Liver (tissue), 9 donors: ENCODE measurements around the gene WDR75. TPM values are rescaled to one million over a fixed set of nuclear protein-coding genes. Genes with fewer than 3 reads are reported as not detected.
A peak's percentile ranks its signal among the peaks of the same experiment; 100 is the strongest.

Experiments used
- DNase-seq: peaks from one replicate; pipeline ENCODE4 v3.0.0-alpha.2; 2017; ENCODE audit warnings: low spot score
- H3K27ac ChIP-seq, 2 donors: one replicate each; pipeline ENCODE4 v1.7.0; 2013; ENCODE audit warnings: inconsistent platforms in 2 of 2, low read length in 2 of 2, control low read depth in 1 of 2, low read depth in 1 of 2, mild to moderate bottlenecking in 1 of 2
- H3K27me3 ChIP-seq, 4 donors: one replicate each; pipeline versions ENCODE4 v1.6.1 to v1.7.0; 2013; ENCODE audit warnings: low read length in 3 of 4, inconsistent platforms in 1 of 4, mild to moderate bottlenecking in 1 of 4, moderate library complexity in 1 of 4; ENCODE audit not compliant: control insufficient read depth in 4 of 4, insufficient read depth in 4 of 4
- H3K36me3 ChIP-seq, 4 donors: one replicate each; pipeline versions ENCODE4 v1.6.1 to v1.7.0; 2013; ENCODE audit warnings: low read length in 3 of 4, mild to moderate bottlenecking in 3 of 4, low read depth in 1 of 4, moderate library complexity in 1 of 4; ENCODE audit not compliant: control insufficient read depth in 4 of 4, insufficient read depth in 3 of 4
- H3K4me1 ChIP-seq, 4 donors: one replicate each; pipeline versions ENCODE4 v1.6.1 to v1.7.0; 2013; ENCODE audit warnings: low read length in 3 of 4, mild to moderate bottlenecking in 3 of 4, moderate library complexity in 1 of 4; ENCODE audit not compliant: control insufficient read depth in 4 of 4, insufficient read depth in 4 of 4
- H3K4me3 ChIP-seq, 3 donors: one replicate each; pipeline versions ENCODE4 v1.6.1 to v1.7.0; 2013; ENCODE audit warnings: low read length in 3 of 3, control low read depth in 1 of 3, low read depth in 1 of 3, mild to moderate bottlenecking in 1 of 3
- H3K9ac ChIP-seq, 2 donors: one replicate each; pipeline ENCODE4 v1.7.0; 2013; ENCODE audit warnings: low read length in 2 of 2, mild to moderate bottlenecking in 2 of 2, moderate library complexity in 2 of 2, control low read depth in 1 of 2, low read depth in 1 of 2
- H3K9me3 ChIP-seq, 4 donors: one replicate each; pipeline versions ENCODE4 v1.6.1 to v1.7.0; 2013; ENCODE audit warnings: low read length in 3 of 4; ENCODE audit not compliant: control insufficient read depth in 4 of 4
- EGR1 ChIP-seq, 2 donors: IDR thresholded peaks; 2 replicates each; pipeline ENCODE4 v1.6.1; 2016 to 2018; ENCODE audit warnings: antibody characterized with exemption in 2 of 2, low read depth in 2 of 2
- FOXA1 ChIP-seq: IDR thresholded peaks from 2 replicates; pipeline ENCODE4 v1.6.1; 2016; ENCODE audit warnings: antibody characterized with exemption
- GABPA ChIP-seq, 2 donors: IDR thresholded peaks in 1 of 2; conservative IDR thresholded peaks in 1 of 2; 2 replicates each; pipeline ENCODE4 v1.6.1; 2016; ENCODE audit warnings: antibody characterized with exemption in 2 of 2, mild to moderate bottlenecking in 1 of 2, moderate library complexity in 1 of 2
- HNF4A ChIP-seq, 2 donors: conservative IDR thresholded peaks; 2 replicates each; pipeline ENCODE4 v1.6.1; 2016; ENCODE audit warnings: antibody characterized with exemption in 2 of 2, mild to moderate bottlenecking in 2 of 2
- HNF4G ChIP-seq: IDR thresholded peaks from 2 replicates; pipeline ENCODE4 v1.6.1; 2016; ENCODE audit warnings: antibody characterized with exemption
- RAD21 ChIP-seq, 2 donors: IDR thresholded peaks; 2 replicates each; pipeline ENCODE4 v1.6.1; 2016; ENCODE audit warnings: antibody characterized with exemption in 2 of 2, mild to moderate bottlenecking in 2 of 2
- TAF1 ChIP-seq: conservative IDR thresholded peaks from 2 replicates; pipeline ENCODE4 v1.6.1; 2016; ENCODE audit warnings: antibody characterized with exemption, mild to moderate bottlenecking
- WGBS: extraction: QIAGEN DNeasy Blood & Tissue Kit; methylation state at CpG from one replicate; pipeline ENCODE4 v1.1.7; 2013; 5-methylcytosine and 5-hydroxymethylcytosine counted together
- polyA plus RNA-seq, 2 donors: library from polyadenylated mRNA; stranded (reverse) in 1 of 2; unstranded in 1 of 2; fragments of 200-250 nt in 1 of 2; fragments of >200 nt in 1 of 2; fragmentation: Nextera tagmentation in 1 of 2; extraction: Ambion mirVana in 1 of 2; gene quantifications; one replicate each; pipeline versions ENCODE4 v1.2.1 to v1.2.3, GENCODE V29; 2013 to 2015
- total RNA-seq, 2 donors: library from RNA; depleted of rRNA; stranded (reverse); fragments of >200 nt; gene quantifications; one replicate each; pipeline ENCODE4 v1.2.3, GENCODE V29; 2014
- TF ChIP-seq, protein P1 (sequence below): fragments of 150-350 bp; IDR thresholded peaks from 2 replicates; pipeline ENCODE4 v1.5.1; 2017; ENCODE audit warnings: improper control_type of control experiment, low read depth, low read length; ENCODE audit not compliant: missing input control
- TF ChIP-seq, protein P2 (sequence below): IDR thresholded peaks from 2 replicates; pipeline ENCODE4 v1.6.1; 2016; ENCODE audit warnings: antibody characterized with exemption
- TF ChIP-seq, protein P3 (sequence below): IDR thresholded peaks from 2 replicates; pipeline ENCODE4 v1.6.1; 2016; ENCODE audit warnings: antibody characterized with exemption, mild to moderate bottlenecking
- TF ChIP-seq, protein P4 (sequence below): IDR thresholded peaks from 2 replicates; pipeline ENCODE4 v1.6.1; 2016; ENCODE audit warnings: antibody characterized with exemption
- donor health status: healthy.
- donor health status: healthy.
- donor health status: healthy.
- donor health status: healthy.
- donor health status: healthy.

WDR75 gene
- total and polyA plus RNA-seq, 4 donors: 7.9 to 24.5 (median 15.1) TPM

DNA sequence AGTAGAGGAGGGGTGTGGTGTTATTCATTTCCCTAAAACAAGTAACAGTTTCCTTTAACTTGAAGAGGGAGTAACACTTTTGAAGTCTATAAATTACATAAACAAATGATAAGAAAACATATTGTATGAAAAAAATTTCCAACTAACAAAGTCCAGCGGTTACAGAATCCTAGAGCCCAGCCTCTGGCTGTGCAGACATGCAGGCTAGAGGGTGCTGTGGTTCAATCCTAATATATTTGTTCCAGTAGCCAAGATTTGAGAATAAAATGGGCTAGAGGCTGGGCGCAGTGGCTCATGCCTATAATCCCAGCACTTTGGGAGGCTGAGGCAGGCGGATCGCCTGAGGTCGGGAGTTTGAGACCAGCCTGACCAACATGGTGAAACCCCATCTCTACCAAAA is 56.9 kb downstream of the WDR75 start:
- no peaks in the 10 kb centered on the region for H3K9me3 ChIP-seq
- no peaks in the 10 kb centered on the region for H3K27me3 ChIP-seq
- 67% methylated on average over 5 of the region's 5 CpGs for WGBS
- DNase-seq: no peak
- no peak overlapping the region for H3K27ac ChIP-seq
- H3K36me3 ChIP-seq: no peaks in the 10 kb centered on the region
- H3K4me1 ChIP-seq: peaks cover 0 to 3% (median 0%) of the 10 kb centered on the region in 4 donors
- no peak overlapping the region for H3K9ac ChIP-seq
- no peak overlapping the region for H3K4me3 ChIP-seq
- peak; percentile 77 to 78 for TF ChIP-seq RAD21 (IDR thresholded peaks at IDR 0.05)
- TF ChIP-seq, protein P1, sequence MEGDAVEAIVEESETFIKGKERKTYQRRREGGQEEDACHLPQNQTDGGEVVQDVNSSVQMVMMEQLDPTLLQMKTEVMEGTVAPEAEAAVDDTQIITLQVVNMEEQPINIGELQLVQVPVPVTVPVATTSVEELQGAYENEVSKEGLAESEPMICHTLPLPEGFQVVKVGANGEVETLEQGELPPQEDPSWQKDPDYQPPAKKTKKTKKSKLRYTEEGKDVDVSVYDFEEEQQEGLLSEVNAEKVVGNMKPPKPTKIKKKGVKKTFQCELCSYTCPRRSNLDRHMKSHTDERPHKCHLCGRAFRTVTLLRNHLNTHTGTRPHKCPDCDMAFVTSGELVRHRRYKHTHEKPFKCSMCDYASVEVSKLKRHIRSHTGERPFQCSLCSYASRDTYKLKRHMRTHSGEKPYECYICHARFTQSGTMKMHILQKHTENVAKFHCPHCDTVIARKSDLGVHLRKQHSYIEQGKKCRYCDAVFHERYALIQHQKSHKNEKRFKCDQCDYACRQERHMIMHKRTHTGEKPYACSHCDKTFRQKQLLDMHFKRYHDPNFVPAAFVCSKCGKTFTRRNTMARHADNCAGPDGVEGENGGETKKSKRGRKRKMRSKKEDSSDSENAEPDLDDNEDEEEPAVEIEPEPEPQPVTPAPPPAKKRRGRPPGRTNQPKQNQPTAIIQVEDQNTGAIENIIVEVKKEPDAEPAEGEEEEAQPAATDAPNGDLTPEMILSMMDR: peak; percentile 41
- TF ChIP-seq, protein P2, sequence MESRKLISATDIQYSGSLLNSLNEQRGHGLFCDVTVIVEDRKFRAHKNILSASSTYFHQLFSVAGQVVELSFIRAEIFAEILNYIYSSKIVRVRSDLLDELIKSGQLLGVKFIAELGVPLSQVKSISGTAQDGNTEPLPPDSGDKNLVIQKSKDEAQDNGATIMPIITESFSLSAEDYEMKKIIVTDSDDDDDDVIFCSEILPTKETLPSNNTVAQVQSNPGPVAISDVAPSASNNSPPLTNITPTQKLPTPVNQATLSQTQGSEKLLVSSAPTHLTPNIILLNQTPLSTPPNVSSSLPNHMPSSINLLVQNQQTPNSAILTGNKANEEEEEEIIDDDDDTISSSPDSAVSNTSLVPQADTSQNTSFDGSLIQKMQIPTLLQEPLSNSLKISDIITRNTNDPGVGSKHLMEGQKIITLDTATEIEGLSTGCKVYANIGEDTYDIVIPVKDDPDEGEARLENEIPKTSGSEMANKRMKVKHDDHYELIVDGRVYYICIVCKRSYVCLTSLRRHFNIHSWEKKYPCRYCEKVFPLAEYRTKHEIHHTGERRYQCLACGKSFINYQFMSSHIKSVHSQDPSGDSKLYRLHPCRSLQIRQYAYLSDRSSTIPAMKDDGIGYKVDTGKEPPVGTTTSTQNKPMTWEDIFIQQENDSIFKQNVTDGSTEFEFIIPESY: no peak

DNA sequence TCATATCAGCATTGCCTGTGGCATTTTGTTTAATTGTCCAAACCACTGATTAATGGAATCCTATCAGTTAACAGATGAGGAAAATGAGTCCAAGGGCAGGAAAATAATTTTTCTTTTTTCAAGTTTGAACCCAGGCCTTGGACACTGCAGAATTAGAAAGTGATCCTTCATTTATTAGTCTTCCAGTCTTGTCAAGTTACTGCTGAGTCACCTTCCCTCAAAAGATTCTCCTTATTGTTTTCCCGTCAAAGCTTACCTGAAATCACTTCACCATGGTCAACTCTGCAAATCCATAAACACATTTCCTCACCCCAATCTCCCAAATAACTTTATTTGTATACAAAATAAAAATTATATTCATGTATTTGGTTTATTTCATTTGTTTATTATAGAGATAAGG is 57.9 kb downstream of the WDR75 start:
- no peaks in the 10 kb centered on the region for H3K27me3 ChIP-seq

More for the DNA sequence above, 57.9 kb downstream of the WDR75 start:
- no peak for DNase-seq
- peaks cover 0 to 3% (median 0%) of the 10 kb centered on the region in 4 donors for H3K4me1 ChIP-seq
- H3K36me3 ChIP-seq: no peaks in the 10 kb centered on the region
- no peak for TF ChIP-seq HNF4G
- TF ChIP-seq, protein P1: no peak
- no peak for TF ChIP-seq FOXA1
- TF ChIP-seq TAF1: no peak
- TF ChIP-seq, protein P3, sequence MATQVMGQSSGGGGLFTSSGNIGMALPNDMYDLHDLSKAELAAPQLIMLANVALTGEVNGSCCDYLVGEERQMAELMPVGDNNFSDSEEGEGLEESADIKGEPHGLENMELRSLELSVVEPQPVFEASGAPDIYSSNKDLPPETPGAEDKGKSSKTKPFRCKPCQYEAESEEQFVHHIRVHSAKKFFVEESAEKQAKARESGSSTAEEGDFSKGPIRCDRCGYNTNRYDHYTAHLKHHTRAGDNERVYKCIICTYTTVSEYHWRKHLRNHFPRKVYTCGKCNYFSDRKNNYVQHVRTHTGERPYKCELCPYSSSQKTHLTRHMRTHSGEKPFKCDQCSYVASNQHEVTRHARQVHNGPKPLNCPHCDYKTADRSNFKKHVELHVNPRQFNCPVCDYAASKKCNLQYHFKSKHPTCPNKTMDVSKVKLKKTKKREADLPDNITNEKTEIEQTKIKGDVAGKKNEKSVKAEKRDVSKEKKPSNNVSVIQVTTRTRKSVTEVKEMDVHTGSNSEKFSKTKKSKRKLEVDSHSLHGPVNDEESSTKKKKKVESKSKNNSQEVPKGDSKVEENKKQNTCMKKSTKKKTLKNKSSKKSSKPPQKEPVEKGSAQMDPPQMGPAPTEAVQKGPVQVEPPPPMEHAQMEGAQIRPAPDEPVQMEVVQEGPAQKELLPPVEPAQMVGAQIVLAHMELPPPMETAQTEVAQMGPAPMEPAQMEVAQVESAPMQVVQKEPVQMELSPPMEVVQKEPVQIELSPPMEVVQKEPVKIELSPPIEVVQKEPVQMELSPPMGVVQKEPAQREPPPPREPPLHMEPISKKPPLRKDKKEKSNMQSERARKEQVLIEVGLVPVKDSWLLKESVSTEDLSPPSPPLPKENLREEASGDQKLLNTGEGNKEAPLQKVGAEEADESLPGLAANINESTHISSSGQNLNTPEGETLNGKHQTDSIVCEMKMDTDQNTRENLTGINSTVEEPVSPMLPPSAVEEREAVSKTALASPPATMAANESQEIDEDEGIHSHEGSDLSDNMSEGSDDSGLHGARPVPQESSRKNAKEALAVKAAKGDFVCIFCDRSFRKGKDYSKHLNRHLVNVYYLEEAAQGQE: no peak
- TF ChIP-seq, protein P4, sequence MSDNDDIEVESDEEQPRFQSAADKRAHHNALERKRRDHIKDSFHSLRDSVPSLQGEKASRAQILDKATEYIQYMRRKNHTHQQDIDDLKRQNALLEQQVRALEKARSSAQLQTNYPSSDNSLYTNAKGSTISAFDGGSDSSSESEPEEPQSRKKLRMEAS: no peak
- no peak for TF ChIP-seq HNF4A (conservative IDR thresholded peaks at IDR 0.05)
- TF ChIP-seq EGR1 (IDR thresholded peaks at IDR 0.05; ENCODE audit: low read depth in 2 of 2): no peak
- TF ChIP-seq GABPA (IDR thresholded peaks at IDR 0.05 in 1 of 2, conservative IDR thresholded peaks at IDR 0.05 in 1 of 2): no peak
- 98% methylated on average over 1 of the region's 1 CpG for WGBS
- H3K4me3 ChIP-seq: no peak overlapping the region
- H3K9me3 ChIP-seq: no peaks in the 10 kb centered on the region
- no peak overlapping the region for H3K27ac ChIP-seq
- H3K9ac ChIP-seq: no peak overlapping the region
